ENCODE results near the gene ZNF202. TPM values are rescaled to one million over a fixed set of nuclear protein-coding genes. Genes with fewer than 3 reads are reported as not detected.

The ZNF202 gene
- total RNA-seq, 1 donor from 2014 or later = 11.3 TPM

- Histone ChIP-seq H4K20me1 (ENCODE audit: insufficient read depth, low read length) (peaks cover 47% of the 10 kb centered on the region), H2AFZ (ENCODE audit: low read depth, low read length) (no peak overlapping the region), H3K27ac (ENCODE audit: low read depth, low read length) (no peak overlapping the region), H3K79me2 (ENCODE audit: insufficient read depth, low read length) (peaks cover 95% of the 10 kb centered on the region), H3K36me3 (ENCODE audit: insufficient read depth, low read length) (peaks cover 17% of the 10 kb centered on the region), H3K9ac (ENCODE audit: low read length) (no peak overlapping the region), H3K4me2 (ENCODE audit: low read length) (no peak overlapping the region), H3K27me3 (ENCODE audit: insufficient read depth, low read length) (no peaks in the 10 kb centered on the region), H3K4me3 (ENCODE audit: insufficient read depth, low read depth, low read length) (no peak overlapping the region), H3K9me3 (ENCODE audit: insufficient read depth, low read depth, low read length) (no peaks in the 10 kb centered on the region), H3K4me1 (ENCODE audit: insufficient read depth, low read length) (peaks cover 11% of the 10 kb centered on the region)
- H3K36me3 Mint-ChIP-seq (ENCODE audit: low read depth, unreplicated experiment) = peaks cover 14% of the 10 kb centered on the region
- DNase-seq (ENCODE audit: low read depth) = no peak
- no peak overlapping the region for H3K27ac Mint-ChIP-seq (ENCODE audit: unreplicated experiment)
- TF ChIP-seq EZH2 (IDR thresholded peaks at IDR 0.05; ENCODE audit: insufficient read depth, low read length) (no peak), CTCF (IDR thresholded peaks at IDR 0.05; ENCODE audit: insufficient read depth, low read depth, low read length) (no peak)
- H3K4me1 Mint-ChIP-seq (ENCODE audit: low read depth, unreplicated experiment) = peaks cover 6% of the 10 kb centered on the region
- no peak overlapping the region for H3K4me3 Mint-ChIP-seq (ENCODE audit: unreplicated experiment)
- no peaks in the 10 kb centered on the region for H3K9me3 Mint-ChIP-seq (ENCODE audit: unreplicated experiment)
- H3K27me3 Mint-ChIP-seq (ENCODE audit: low read depth, unreplicated experiment) = no peaks in the 10 kb centered on the region
- no peak for FAIRE-seq
Measured at GRCh38 chr11:123736769-123737168, 4.7 kb downstream of the ZNF202 start.

GRCh38 chr11:123729602-123730001, 11.9 kb downstream of the ZNF202 start:
- DNase-seq (ENCODE audit: low read depth) = no peak
- no peaks in the 10 kb centered on the region for H3K4me1 ChIP-seq (ENCODE audit: insufficient read depth, low read length)
- H3K4me3 ChIP-seq (ENCODE audit: insufficient read depth, low read depth, low read length) = no peak overlapping the region
- Mint-ChIP-seq H3K4me3 (ENCODE audit: unreplicated experiment) (no peak overlapping the region), H3K4me1 (ENCODE audit: low read depth, unreplicated experiment) (no peaks in the 10 kb centered on the region), H3K27me3 (ENCODE audit: low read depth, unreplicated experiment) (no peaks in the 10 kb centered on the region), H3K36me3 (ENCODE audit: low read depth, unreplicated experiment) (peaks cover 54% of the 10 kb centered on the region), H3K27ac (ENCODE audit: unreplicated experiment) (no peak overlapping the region), H3K9me3 (ENCODE audit: unreplicated experiment) (peaks cover 26% of the 10 kb centered on the region)
- H3K27me3 ChIP-seq (ENCODE audit: insufficient read depth, low read length) = no peaks in the 10 kb centered on the region
- TF ChIP-seq EZH2 (IDR thresholded peaks at IDR 0.05; ENCODE audit: insufficient read depth, low read length) (no peak), CTCF (IDR thresholded peaks at IDR 0.05; ENCODE audit: insufficient read depth, low read depth, low read length) (no peak)
- H4K20me1 ChIP-seq (ENCODE audit: insufficient read depth, low read length) = peaks cover 23% of the 10 kb centered on the region
- no peak overlapping the region for H2AFZ ChIP-seq (ENCODE audit: low read depth, low read length)
- peaks cover 14% of the 10 kb centered on the region for H3K9me3 ChIP-seq (ENCODE audit: insufficient read depth, low read depth, low read length)
- peaks cover 46% of the 10 kb centered on the region for H3K36me3 ChIP-seq (ENCODE audit: insufficient read depth, low read length)
- peak overlapping the region; percentile 8 for H3K4me2 ChIP-seq (ENCODE audit: low read length)
- no peak overlapping the region for H3K27ac ChIP-seq (ENCODE audit: low read depth, low read length)
- H3K79me2 ChIP-seq (ENCODE audit: insufficient read depth, low read length) = peaks cover 25% of the 10 kb centered on the region
- no peak for FAIRE-seq
- H3K9ac ChIP-seq (ENCODE audit: low read length) = no peak overlapping the region

- Histone ChIP-seq H4K20me1 (ENCODE audit: insufficient read depth, low read length) (peaks cover 6% of the 10 kb centered on the region), H3K4me1 (ENCODE audit: insufficient read depth, low read length) (no peaks in the 10 kb centered on the region), H3K9me3 (ENCODE audit: insufficient read depth, low read depth, low read length) (peaks cover 14% of the 10 kb centered on the region), H3K9ac (ENCODE audit: low read length) (no peak overlapping the region), H3K4me2 (ENCODE audit: low read length) (no peak overlapping the region), H3K4me3 (ENCODE audit: insufficient read depth, low read depth, low read length) (no peak overlapping the region), H3K36me3 (ENCODE audit: insufficient read depth, low read length) (peaks cover 52% of the 10 kb centered on the region), H3K27ac (ENCODE audit: low read depth, low read length) (no peak overlapping the region), H2AFZ (ENCODE audit: low read depth, low read length) (no peak overlapping the region), H3K79me2 (ENCODE audit: insufficient read depth, low read length) (no peaks in the 10 kb centered on the region), H3K27me3 (ENCODE audit: insufficient read depth, low read length) (no peaks in the 10 kb centered on the region)
- no peak overlapping the region for H3K4me3 Mint-ChIP-seq (ENCODE audit: unreplicated experiment)
- no peaks in the 10 kb centered on the region for H3K27me3 Mint-ChIP-seq (ENCODE audit: low read depth, unreplicated experiment)
- no peak overlapping the region for H3K27ac Mint-ChIP-seq (ENCODE audit: unreplicated experiment)
- no peak for DNase-seq (ENCODE audit: low read depth)
- FAIRE-seq = no peak
- H3K36me3 Mint-ChIP-seq (ENCODE audit: low read depth, unreplicated experiment) = peaks cover 58% of the 10 kb centered on the region
- H3K9me3 Mint-ChIP-seq (ENCODE audit: unreplicated experiment) = peaks cover 26% of the 10 kb centered on the region
- TF ChIP-seq EZH2 (IDR thresholded peaks at IDR 0.05; ENCODE audit: insufficient read depth, low read length) (no peak), CTCF (IDR thresholded peaks at IDR 0.05; ENCODE audit: insufficient read depth, low read depth, low read length) (no peak)
- no peaks in the 10 kb centered on the region for H3K4me1 Mint-ChIP-seq (ENCODE audit: low read depth, unreplicated experiment)
Measured at GRCh38 chr11:123725995-123726655, 15.3 kb downstream of the ZNF202 start.
